IPS DF 4.7 (cell line): ENCODE results near the gene CEP63.
"Not testable (repeated sequence)": the region's sequence is repeated elsewhere in the genome, so short reads cannot be mapped to it uniquely, and the experiment has no call there.

ENCODE experiments used
- DNase-seq: peaks from one replicate; pipeline ENCODE4 v3.0.0-alpha.2; 2013; ENCODE audit warnings: low spot score; ENCODE audit errors: extremely low read depth

The CEP63 gene

DNA sequence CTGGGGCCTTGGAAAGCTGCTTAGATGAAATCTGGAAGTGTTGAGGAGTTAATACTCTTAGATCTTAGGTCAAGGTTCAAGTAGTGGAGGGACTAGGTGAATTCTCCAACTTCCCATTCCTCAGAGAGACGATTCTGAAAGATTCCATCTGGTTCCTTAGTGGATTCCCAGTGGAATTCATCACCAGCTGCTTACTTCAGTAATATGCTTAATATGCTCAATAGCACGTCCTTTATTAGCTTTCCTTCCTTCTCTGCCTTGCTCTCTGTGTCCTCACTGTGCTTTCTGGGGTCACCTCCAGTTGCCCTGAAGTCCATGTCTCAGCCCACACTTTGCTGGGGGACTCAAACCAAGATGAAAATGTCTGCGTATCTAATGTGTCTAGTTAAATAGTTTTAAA is 31.0 kb downstream of the CEP63 start:
- no peak for DNase-seq

DNA sequence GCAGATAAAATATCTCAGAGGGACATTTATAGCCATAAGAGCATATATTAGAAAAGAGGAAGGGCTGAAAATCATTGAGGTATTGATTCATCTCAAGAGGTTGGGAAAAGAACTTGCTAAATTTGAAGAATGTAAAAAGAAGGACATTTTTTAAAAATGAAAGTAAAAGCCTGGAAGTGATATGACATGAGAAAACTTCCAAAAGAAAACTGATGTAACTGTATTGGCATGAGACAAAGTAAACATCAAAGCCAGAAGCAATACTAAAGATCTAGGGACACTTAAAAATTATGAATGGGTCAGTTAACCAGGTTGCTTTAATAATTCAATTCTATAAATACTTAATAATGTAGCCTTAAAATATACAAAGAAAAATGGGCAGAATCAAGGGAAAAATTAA is 31.9 kb downstream of the CEP63 start:
- DNase-seq: no peak

DNA sequence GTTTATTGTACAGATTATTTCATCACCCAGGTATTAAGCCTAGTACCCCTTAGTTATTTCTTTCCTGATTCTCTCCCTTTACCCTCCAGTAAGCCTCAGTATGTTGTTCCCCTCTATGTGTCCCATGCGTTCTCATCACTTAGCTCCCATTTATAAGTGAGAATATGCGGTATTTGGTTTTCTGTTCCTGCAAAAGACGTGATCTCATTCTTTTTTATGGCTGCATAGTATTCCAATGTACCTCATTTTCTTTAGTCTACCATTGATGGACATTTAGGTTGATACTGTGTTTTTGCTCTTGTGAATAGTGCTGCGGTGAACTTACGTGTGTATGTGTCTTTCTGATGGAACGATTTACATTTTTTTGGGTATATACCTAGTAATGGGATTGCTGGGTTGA is 36.7 kb downstream of the CEP63 start:
- no peak for DNase-seq

DNA sequence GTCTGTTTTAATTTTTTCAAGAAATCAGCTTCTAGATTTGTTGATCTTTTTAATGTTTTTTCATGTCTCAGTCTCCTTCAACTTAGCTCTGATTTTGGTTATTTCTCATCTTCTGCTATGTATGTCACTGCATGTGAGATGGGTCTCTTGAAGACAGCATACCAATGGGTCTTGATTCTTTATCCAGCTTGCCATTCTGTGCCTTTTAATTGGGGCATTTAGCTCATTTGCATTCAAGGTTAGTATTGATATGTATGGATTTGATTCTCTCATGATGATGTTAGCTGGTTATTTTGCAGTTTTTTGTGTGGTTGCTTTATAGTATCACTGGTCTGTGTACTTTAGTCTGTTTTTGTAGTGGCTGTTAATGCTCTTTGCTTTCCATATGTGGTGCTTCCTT is 39.4 kb downstream of the CEP63 start:
- no peak for DNase-seq

GRCh38 chr3:134526319-134526718 is 40.5 kb downstream of the CEP63 start:
- DNase-seq: no peak

- DNase-seq: peak; percentile 22
Measured at GRCh38 chr3:134527037-134527436, 41.2 kb downstream of the CEP63 start.

GRCh38 chr3:134527538-134528186 is 41.8 kb downstream of the CEP63 start:
- no peak for DNase-seq

GRCh38 chr3:134533493-134533892 is 47.6 kb downstream of the CEP63 start:
- no peak for DNase-seq

- DNase-seq: no peak
Measured at GRCh38 chr3:134535186-134535970, 49.5 kb downstream of the CEP63 start.

- DNase-seq: no peak
Measured at GRCh38 chr3:134536781-134537180, 50.9 kb downstream of the CEP63 start.

DNA sequence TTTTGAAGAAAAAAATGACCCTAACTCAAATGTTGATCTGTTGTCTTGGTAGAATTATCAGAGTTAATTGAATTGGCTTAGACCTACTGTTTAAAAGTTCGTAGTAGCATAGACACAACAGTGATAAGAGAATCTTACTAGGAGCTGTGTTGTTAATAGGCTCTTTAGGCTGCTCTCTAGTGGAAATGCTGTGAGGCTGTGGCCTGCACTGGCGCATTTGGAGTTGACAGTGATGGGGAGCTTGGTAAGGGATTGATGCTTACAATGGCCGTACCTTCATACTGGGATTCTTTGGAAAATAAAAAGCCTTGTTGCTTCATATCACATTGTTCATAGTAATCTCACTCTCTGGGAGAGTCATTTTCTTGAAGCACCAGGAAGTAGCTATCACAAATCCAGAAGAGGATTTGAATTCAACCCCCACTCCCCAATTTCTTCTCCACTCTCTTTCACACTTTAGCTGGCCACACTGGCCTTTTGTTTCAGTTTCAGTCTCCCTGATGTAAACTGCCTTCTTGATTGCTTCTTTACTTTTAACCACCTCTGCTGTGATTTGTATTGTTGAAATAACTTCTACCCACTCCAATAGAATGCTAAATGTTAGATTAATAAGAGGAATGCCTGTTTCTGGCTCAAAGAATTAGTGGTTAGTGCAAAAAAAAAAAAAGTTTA is 56.6 kb downstream of the CEP63 start:
- no peak for DNase-seq

GRCh38 chr3:134543113-134543512 is 57.3 kb downstream of the CEP63 start:
- no peak for DNase-seq

DNA sequence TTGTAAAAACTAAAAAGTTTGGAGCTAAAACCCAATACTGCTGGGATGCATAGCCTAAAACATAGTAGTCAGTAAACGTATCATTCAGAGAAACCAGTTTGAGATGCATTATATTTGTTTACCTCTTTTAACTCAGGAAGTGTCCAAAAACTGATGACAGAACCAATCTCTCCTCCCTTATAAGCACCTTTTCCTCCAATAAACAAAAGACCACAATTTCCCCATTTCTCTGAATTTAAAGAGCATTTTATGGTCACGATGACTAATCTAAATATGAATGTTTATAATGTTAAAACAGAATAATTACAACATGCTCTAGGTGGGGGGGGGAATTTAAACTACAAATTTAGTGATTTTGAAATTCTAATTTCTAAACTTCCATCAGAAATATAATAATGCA is 58.5 kb downstream of the CEP63 start:
- DNase-seq: no peak

- not testable (repeated sequence) for DNase-seq
Measured at GRCh38 chr3:134544783-134545182, 58.9 kb downstream of the CEP63 start.

GRCh38 chr3:134545818-134546217 is 60.0 kb downstream of the CEP63 start:
- no peak for DNase-seq

DNA sequence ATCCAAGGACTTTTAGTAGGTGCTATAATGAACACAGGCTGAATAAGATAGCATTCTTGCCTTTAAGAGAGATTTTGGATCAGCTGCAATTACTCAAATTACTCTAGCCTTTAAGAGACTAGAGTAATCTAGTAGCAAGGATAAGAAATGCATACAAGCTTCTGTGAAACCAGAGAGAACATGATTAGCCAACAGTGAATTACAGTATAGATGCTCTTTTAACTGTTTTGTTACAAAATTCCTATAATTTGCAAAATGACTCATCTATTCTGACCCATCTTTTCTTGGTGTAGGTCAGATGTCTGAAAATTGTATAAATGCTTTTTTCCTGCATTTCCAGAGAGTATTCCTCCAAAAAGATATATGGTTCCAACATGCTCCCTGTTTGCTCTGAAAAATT is 66.9 kb downstream of the CEP63 start:
- no peak for DNase-seq

DNA sequence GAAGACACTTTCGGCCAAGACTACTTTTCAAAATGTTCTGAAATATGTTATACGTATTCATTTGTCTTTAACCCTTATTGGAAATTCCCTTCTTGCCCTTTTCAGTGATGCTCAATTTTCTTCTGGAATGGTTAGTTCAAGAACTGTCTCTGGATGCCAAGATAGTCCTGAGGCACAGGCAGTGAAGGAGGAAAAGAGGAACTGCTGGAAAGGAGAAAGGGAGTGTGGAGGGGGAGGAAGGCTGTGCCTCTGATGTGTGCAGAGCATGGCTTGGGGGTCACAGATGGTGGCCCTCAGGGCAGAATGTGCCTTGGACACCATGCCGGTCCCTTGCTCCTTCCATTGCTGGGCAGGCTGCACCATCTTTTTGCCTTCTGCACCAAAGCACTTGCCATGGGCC is 73.7 kb downstream of the CEP63 start:
- DNase-seq: no peak

DNA sequence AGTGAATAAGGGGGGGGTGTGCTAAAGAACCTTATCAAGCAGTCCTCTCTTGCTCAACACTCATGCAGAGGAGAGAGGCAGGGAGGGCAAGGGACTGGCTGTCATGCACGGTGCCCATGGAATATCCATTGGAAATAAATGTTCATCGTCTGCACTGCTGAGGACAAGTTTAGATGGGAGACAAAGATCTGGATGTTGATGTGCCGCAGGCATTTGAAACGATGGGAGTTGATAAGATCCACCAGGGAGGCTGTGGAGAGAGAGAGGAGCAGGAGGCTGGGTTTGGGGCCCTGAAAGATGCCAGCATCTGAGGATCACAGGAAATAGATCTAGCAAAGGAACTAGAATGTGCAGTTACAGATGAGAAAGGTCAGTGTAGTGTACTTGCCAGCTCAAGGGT is 76.2 kb downstream of the CEP63 start:
- no peak for DNase-seq

- DNase-seq: no peak
Measured at GRCh38 chr3:134563601-134564000, 77.7 kb downstream of the CEP63 start.

DNA sequence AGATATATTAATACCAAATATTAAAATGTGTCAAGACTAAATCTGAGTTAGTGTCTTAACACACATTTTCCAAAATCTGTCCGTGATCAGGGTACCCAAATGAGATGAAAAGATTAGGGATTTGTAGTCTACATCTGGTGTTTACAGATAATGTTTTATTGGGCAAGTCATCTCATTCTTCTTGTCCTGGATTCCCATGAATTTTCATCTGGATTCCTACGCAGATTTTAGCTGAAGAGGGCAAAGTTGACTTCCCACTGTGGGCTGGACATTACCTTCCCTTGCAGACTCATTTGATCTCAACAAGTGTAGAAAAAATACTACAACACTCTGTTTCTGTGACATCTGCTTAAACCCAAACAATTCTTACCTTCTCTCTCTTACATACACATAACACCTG is 79.1 kb downstream of the CEP63 start:
- DNase-seq: no peak

DNA sequence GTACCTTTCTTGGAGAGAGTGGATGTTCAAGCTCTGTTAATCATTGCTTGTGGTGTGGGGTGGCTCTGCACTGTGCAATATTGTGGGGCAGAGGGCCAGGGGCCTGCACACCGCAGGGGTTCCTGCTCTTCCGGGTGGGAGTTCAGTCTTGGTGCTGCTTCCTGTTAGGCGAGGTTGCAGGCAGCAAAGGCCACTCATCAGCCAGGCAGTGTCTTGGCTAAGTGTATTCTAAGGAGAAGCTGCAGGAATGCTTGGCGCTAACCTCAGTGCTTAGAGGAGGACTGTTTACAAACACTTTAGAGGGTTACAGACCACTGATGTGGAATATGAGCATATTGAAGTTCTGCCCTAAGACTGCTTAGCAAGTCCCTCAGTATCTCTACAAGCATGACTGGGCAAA is 81.7 kb downstream of the CEP63 start:
- DNase-seq: no peak

DNA sequence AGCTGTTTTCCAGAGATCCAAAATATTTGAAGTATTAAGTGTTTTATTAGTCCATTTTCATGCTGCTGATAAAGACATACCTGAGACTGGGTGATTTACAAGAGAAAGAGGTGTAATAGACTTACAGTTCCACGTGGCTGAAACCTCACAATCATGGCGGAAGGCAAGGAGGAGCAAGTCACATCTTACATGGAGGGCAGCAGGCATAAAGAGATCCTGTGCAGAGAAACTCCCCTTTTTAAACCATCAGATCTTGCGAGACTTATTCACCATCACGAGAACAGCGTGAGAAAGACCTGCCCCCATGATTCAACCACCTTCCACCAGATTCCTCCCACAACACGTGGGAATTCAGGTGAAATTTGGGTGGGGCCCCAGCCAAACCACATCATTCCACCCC is 82.9 kb downstream of the CEP63 start:
- no peak for DNase-seq

DNA sequence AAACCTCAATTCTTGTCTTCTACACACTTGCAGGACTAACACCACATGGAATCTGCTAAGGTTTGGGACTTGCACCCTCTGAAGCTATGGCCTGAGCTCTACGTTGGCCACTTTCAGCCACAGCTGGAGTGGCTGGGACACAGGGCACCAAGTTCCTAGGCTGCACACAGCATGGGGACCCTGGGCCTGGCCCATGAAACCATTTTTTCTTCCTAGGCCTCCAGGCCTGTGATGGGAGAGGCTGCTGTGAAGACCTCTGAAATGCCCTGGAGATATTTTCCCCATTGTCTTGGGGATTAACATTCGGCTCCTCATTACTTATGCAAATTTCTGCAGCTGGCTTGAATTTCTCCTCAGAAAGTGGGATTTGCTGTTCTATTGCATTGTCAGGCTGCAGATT is 84.0 kb downstream of the CEP63 start:
- DNase-seq: not testable (repeated sequence)
